Adrenal gland (tissue), 12 donors: ENCODE measurements around the gene PTK6. TPM values are rescaled to one million over a fixed set of nuclear protein-coding genes. Genes with fewer than 3 reads are reported as not detected.

Experiments used
- DNase-seq, 7 donors: peaks; one replicate each; pipeline ENCODE4 v3.0.0-alpha.2; 2019 to 2020
- H3K27ac ChIP-seq, 5 donors: fragments of 200-600 bp; sonication (generic) in 4 of 5; 1 replicate in 3 of 5; 2 replicates in 2 of 5; pipeline versions ENCODE4 v1.5.1 to v1.8.0; 2016 to 2020; ENCODE audit warnings: mild to moderate bottlenecking in 1 of 5
- H3K27me3 ChIP-seq: fragments of 200-600 bp; 2 replicates; pipeline ENCODE4 v1.8.0; 2021
- H3K36me3 ChIP-seq, 2 donors: fragments of 200-600 bp; replicated peaks in 1 of 2; 1 replicate in 1 of 2; 2 replicates in 1 of 2; pipeline versions ENCODE4 v1.5.1 to v1.8.0; 2018 to 2022
- H3K4me1 ChIP-seq, 2 donors: fragments of 200-600 bp; replicated peaks in 1 of 2; 1 replicate in 1 of 2; 2 replicates in 1 of 2; pipeline versions ENCODE4 v1.5.1 to v1.8.0; 2018 to 2021
- H3K4me3 ChIP-seq, 4 donors: fragments of 200-600 bp; sonication (generic) in 3 of 4; one replicate each; pipeline ENCODE4 v1.5.1; 2016 to 2018
- H3K9me3 ChIP-seq, 3 donors: fragments of 200-600 bp; sonication (generic) in 1 of 3; replicated peaks in 1 of 3; 1 replicate in 2 of 3; 2 replicates in 1 of 3; pipeline versions ENCODE4 v1.5.1 to v1.8.0; 2016 to 2021
- POLR2A ChIP-seq, 2 donors: fragments of 450-650 bp; IDR thresholded peaks; one replicate each; pipeline ENCODE4 v1.6.1; 2017; ENCODE audit warnings: antibody characterized with exemption in 2 of 2, mild to moderate bottlenecking in 2 of 2, moderate library complexity in 1 of 2
- WGBS, 4 donors: extraction: QIAGEN DNeasy Blood & Tissue Kit in 2 of 4; methylation state at CpG; one replicate each; pipeline versions ENCODE4 v1.1.5 to v1.1.7; 2013 to 2017; 5-methylcytosine and 5-hydroxymethylcytosine counted together
- intact Hi-C, 2 donors: fragments of 100-400 bp; cut with DNase I; formaldehyde crosslinking; loops; one replicate each; pipeline versions ENCODE4 v1.14.1 to v1.15.0; 2022 to 2023
- polyA plus RNA-seq, 3 donors: library from polyadenylated mRNA; stranded (reverse); fragments of 200-250 nt in 2 of 3; fragments of 350-450 nt in 1 of 3; fragmentation: Illumina TruSeq in 1 of 3; extraction: RNeasy Lipid Tissue Mini Kit (QIAGEN cat#74804) in 1 of 3; gene quantifications; one replicate each; pipeline ENCODE4 v1.2.3, GENCODE V29; 2013 to 2014
- total RNA-seq, 9 donors: library from RNA; depleted of rRNA in 4 of 9; stranded (reverse); fragments of >200 nt in 4 of 9; fragments of 120-200 nt in 1 of 9; fragmentation: NEBNext Ultra II Directional in 1 of 9; extraction: Animal tissue kit (Norgen Biotek cat#: 25700) in 1 of 9; gene quantifications; one replicate each; pipeline versions ENCODE4 v1.1.0 to v1.2.4, GENCODE V29; 2013 to 2023
- TF ChIP-seq, protein P1 (sequence below), 6 experiments: fragments of 450-650 bp in 4 of 6; fragments of 200-600 bp in 2 of 6; sonication (generic) in 1 of 6; IDR thresholded peaks; 1 replicate in 5 of 6; 2 replicates in 1 of 6; pipeline versions ENCODE4 v1.5.1 to v1.8.0; 2016 to 2021; ENCODE audit warnings: antibody characterized with exemption in 6 of 6, mild to moderate bottlenecking in 2 of 6, moderate library complexity in 1 of 6
- donor health status: healthy with polysubstance abuse.
- donor health status: Bipolar disorder and iron deficiency.
- donor health status: DM: yes; HTN: yes; CAD: no.
- donor health status: DM: no; HTN: no; CAD: no.
- donor health status: DM: no; HTN: no; CAD: no.
- donor health status: DM: yes; HTN: yes; CAD: no.

PTK6 gene
- total and polyA plus RNA-seq, 12 donors, result 0.19 to 0.72 (median 0.36) TPM; not detected in 5

DNA sequence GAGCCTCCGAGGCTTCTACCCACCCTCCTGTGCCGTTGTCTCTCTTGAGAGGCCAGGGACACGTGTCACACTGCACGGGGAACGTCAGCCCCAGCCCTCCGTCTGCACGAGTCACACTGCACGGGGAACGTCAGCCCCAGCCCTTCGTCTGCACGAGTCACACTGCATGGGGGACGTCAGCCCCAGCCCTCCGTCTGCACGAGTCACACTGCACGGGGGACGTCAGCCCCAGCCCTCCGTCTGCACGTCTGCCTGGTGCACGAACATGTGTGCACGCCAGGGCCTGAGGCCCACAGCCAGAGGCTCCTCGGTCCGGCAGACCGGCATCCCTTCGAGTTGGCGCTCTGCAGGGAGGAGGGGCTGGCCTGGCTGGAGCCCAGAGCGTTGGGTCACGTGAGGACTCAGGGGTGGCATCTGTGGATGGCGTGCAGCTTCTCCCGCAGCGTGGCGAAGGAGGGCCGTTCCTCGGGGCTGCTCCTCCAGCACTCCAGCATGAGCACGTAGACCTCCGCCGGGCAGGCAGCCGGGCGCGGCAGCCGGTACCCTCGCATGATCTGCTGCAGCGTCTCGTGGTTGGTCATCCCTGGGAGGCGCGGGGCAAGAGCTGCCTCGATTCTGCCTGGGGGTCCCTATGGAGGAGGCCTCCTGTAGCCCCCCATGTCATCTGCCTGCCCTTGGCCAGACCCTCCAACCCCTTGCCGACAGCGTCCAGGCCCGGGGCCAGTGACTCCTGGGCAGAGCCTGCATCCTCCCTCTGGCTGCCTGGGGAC is 3.4 kb upstream of the PTK6 start:
- no peak for TF ChIP-seq POLR2A (IDR thresholded peaks at IDR 0.05)
- TF ChIP-seq, protein P1, sequence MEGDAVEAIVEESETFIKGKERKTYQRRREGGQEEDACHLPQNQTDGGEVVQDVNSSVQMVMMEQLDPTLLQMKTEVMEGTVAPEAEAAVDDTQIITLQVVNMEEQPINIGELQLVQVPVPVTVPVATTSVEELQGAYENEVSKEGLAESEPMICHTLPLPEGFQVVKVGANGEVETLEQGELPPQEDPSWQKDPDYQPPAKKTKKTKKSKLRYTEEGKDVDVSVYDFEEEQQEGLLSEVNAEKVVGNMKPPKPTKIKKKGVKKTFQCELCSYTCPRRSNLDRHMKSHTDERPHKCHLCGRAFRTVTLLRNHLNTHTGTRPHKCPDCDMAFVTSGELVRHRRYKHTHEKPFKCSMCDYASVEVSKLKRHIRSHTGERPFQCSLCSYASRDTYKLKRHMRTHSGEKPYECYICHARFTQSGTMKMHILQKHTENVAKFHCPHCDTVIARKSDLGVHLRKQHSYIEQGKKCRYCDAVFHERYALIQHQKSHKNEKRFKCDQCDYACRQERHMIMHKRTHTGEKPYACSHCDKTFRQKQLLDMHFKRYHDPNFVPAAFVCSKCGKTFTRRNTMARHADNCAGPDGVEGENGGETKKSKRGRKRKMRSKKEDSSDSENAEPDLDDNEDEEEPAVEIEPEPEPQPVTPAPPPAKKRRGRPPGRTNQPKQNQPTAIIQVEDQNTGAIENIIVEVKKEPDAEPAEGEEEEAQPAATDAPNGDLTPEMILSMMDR (IDR thresholded peaks at IDR 0.05), result no peak
- WGBS, 4 donors, result 63 to 75% (median 71%) methylated on average over 20 to 49 of the region's 49 CpGs
- Histone ChIP-seq H3K36me3 (no peaks in the 10 kb centered on the region), H3K4me3 (no peak overlapping the region), H3K9me3 (no peaks in the 10 kb centered on the region), H3K27me3 (no peaks in the 10 kb centered on the region), H3K27ac (no peak overlapping the region), H3K4me1 (peaks cover 0 to 7% of the 10 kb centered on the region in 2 donors)
- intact Hi-C loops, result no loop called here
- DNase-seq, result no peak

DNA sequence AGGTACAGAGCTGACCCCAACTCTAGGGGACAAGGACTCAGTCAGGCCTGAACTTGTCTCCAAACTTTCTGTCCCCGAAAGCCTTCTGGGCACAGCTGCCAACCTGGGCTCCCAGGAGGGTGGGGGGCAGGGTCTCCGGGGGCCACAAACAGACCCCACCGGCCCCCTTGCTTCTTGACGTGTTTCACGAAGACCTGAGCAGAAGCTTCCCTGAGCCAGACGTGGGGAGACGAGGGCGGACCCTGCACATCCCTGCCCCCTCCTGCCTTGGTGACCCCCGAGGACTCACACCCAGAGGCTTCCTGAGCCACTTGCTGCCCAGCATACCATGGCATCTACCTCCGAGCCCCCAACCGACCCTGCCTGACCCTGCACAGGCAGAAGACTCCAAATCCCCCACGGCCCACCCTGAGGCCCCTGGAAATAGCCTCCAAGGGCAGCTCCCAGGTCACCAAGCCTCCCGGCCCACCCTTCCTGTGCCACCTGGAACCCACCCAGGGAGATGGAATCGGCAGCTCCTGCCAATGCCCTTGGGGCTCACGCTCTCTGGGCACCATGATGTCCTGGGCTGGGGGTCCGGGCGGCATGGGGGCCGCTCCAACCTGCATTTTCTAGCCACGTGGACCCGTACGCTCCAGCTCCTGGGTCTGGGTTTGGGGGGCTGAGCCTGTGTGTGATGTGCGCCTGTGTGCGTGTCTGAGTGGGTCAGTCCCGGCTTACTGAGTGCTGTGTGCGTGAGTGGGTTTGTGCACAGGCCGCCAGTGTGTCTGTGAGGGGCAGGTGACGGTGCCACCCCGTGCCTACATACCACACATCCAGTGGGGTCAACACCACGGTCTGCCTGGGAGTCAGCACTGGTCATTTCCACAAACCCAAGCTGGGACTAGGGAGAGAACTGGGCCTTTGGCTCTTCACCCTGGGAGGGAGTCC is 2.5 kb upstream of the PTK6 start:
- Histone ChIP-seq H3K4me1 (peaks cover 0 to 7% of the 10 kb centered on the region in 2 donors), H3K9me3 (no peaks in the 10 kb centered on the region), H3K4me3 (no peak overlapping the region), H3K27me3 (peaks cover under 1% of the 10 kb centered on the region), H3K36me3 (no peaks in the 10 kb centered on the region), H3K27ac (no peak overlapping the region)
- WGBS, 4 donors, result 75 to 91% (median 87%) methylated on average over 8 to 29 of the region's 29 CpGs
- intact Hi-C loops, result loop anchor here (2.0 to 10.0 kb wide), 3 partner anchors 325 to 438 kb away; partner anchors contain the start of genes ABHD16B (in 1 of the 2), SAMD10 (in 1 of the 2) and TPD52L2 (in 1 of the 2)
- no peak for DNase-seq
- TF ChIP-seq, protein P1 (IDR thresholded peaks at IDR 0.05), result no peak
- no peak for TF ChIP-seq POLR2A (IDR thresholded peaks at IDR 0.05)

DNA sequence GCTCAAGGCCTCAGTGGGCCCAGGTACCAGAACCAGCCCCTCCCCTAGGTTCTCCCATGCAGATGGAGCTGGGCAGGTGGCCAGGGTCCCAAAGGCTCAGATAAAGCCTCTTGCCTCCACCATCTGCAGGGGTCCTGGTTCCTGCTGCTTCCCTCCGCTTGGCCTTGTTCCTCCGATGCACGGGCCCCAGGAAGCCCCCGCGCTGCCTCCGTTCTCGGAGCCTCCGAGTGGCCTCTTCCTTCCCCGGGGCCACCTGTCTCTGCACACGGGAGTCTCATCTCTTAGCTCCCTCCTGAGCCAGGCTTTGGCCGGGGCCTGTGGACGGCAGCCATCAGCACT is 1.9 kb upstream of the PTK6 start:
- intact Hi-C loops, result loop anchor here (2.0 to 10.0 kb wide), 3 partner anchors 326 to 438 kb away; partner anchors contain the start of genes ABHD16B (in 1 of the 2), SAMD10 (in 1 of the 2) and TPD52L2 (in 1 of the 2)

More for the DNA sequence above, 1.9 kb upstream of the PTK6 start:
- Histone ChIP-seq H3K4me3 (no peak overlapping the region), H3K4me1 (peaks cover 0 to 7% of the 10 kb centered on the region in 2 donors), H3K27ac (no peak overlapping the region), H3K9me3 (no peaks in the 10 kb centered on the region), H3K36me3 (no peaks in the 10 kb centered on the region), H3K27me3 (peaks cover 7% of the 10 kb centered on the region)
- no peak for TF ChIP-seq POLR2A (IDR thresholded peaks at IDR 0.05)
- TF ChIP-seq, protein P1 (IDR thresholded peaks at IDR 0.05), result no peak
- WGBS, 4 donors, result 81 to 92% (median 85%) methylated on average over 8 to 12 of the region's 12 CpGs
- no peak for DNase-seq
